HG02642 (cell line): ENCODE measurements around the gene SGCG.

Experiments
- ATAC-seq: cut with Tn5 transposase; IDR thresholded peaks from one replicate; pipeline ENCODE4 v1.9.1; 2021; ENCODE audit warnings: mild to moderate bottlenecking; ENCODE audit not compliant: unreplicated experiment, poor library complexity

Gene SGCG

GRCh38 chr13:23322353-23323336 is 141.9 kb downstream of the SGCG start:
- ATAC-seq, result no peak

- no peak for ATAC-seq
These were observed 143.3 kb downstream of the SGCG start for GRCh38 chr13:23323946-23324709.

GRCh38 chr13:23325191-23325590 is 144.4 kb downstream of the SGCG start:
- peak; percentile 43 for ATAC-seq

GRCh38 chr13:23330356-23330755 is 149.6 kb downstream of the SGCG start:
- ATAC-seq, result no peak

- ATAC-seq, result no peak
These were observed 158.4 kb downstream of the SGCG start for GRCh38 chr13:23339225-23339624.

- no peak for ATAC-seq
These were observed 164.3 kb downstream of the SGCG start for GRCh38 chr13:23344931-23345595.

GRCh38 chr13:23347601-23348000 is 166.8 kb downstream of the SGCG start:
- ATAC-seq, result no peak

DNA sequence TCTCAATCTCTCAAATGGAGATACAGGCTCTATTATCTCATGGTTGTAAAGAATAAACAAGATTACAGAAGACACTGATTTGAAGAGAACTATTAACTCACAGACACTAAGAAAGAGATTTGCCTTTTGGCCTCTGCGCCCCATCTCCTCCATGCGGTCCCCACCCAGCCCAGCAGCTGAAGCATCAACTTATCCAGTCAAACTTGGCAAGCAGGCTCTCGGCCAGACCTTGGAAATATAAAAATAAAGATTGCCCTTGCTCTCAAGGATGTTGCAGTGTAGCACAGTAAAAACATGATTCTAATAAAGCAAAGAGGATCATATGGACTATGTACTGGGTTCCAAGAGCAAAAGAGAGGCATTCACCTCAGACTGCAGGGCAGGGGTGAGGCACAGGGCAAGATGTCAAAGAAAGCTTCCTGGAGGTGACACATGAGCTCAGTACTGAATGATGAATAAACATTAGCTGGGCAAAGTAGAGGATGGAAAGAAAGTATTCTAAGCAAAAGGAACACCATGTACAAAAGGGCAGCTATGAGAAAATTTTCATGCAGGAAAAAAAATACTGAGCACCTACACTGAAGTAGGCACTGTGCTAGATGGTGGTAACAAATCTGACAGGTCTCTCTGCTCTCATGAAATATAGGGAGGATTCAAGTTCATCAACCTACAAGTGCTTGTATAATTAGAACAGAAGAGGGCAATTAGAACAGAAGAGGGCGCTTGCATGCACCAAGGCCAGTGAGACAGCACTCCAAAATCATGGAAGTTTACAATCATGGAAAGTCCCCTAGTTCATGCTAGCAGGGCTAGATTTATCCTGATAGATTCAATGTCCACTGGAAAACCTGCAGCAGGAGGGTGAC is 167.7 kb downstream of the SGCG start:
- no peak for ATAC-seq

GRCh38 chr13:23349161-23349897 is 168.6 kb downstream of the SGCG start:
- ATAC-seq, result no peak

DNA sequence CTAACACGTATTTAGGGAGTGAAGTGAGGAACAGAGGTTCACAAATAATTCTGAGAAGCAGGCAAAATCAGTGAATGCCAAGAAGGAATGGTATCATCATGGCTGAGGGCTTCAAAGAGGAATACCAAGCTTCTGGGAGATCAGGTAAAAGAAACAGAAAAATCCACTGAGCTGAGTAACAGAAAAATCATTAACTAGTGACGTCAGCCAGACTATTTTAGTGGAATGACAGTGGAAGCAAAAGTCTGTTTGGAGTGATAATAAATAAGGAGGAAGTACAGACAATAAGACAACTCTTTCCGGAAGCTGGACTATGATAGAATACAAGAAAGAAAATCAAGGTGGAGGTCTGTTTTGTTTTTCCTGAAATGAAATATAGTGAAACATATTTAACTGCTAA is 169.2 kb downstream of the SGCG start:
- no peak for ATAC-seq

DNA sequence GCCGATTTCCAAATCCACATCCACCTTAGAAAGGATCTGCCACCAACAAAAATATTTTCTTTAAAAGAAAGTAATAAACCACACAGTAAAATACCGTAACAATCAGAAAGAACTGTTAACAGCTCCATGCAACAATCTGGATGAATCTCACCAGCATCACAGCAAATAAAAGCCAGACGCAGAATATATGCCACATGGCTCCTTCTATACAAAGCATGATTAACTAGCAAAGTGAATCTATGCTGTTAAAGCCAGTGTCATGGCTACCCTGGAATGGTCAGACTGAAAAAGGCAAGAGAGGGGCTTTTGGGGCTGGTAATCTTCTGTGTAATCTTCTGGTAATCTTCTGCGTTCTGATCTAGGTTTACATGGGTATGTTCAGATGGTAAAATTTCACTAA is 171.4 kb downstream of the SGCG start:
- ATAC-seq, result no peak

DNA sequence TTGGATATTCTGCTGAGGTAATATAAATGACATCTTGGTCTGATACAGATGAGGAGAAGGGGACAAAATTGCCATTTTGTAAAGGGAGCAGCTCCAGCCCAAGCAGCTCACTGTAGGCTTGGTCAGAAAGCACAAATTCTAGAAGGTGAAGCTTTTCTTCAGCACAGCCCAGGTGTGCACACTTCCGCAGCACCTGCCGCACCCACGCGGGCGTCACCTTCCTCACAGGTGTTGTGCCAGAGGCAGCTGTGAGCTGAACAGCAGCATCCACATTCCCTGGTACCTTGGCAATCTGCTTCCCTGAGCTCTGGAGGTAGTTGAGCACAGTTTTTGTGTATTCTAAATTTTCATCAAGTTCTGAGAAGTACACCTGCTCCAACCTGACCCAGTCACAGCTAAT is 173.7 kb downstream of the SGCG start:
- no peak for ATAC-seq

DNA sequence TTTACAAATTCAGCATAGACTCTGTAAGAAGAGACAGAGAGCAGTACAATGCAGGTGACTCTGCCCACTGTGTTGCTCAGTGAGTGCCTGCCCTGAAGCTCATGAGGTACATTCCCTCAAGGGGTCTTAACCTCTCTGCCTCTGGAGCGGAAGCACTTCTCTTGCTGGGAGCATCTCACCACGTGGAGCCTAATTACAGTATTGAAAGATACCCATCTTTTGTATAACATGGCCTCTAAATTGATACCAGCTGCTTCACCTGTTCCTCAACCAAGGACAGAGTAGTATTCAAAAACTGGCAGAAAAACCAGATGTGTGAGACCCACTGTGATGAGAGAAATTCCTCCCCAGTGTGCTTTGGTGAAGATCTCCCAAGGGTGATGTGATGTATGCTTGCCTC is 175.6 kb downstream of the SGCG start:
- ATAC-seq, result no peak

- ATAC-seq, result no peak
These were observed 176.6 kb downstream of the SGCG start for GRCh38 chr13:23357349-23357748.

- ATAC-seq, result no peak
These were observed 179.1 kb downstream of the SGCG start for GRCh38 chr13:23359882-23360281.

GRCh38 chr13:23365652-23366051 is 184.9 kb downstream of the SGCG start:
- no peak for ATAC-seq

GRCh38 chr13:23367907-23368306 is 187.1 kb downstream of the SGCG start:
- no peak for ATAC-seq

- no peak for ATAC-seq
These were observed 191.6 kb downstream of the SGCG start for GRCh38 chr13:23372264-23372906.
